Measurements from ENCODE around the gene OPN1MW.
A peak's percentile ranks its signal among the peaks of the same experiment; 100 is the strongest.
"Not testable (repeated sequence)": the region's sequence is repeated elsewhere in the genome, so short reads cannot be mapped to it uniquely, and the experiment has no call there.

OPN1MW gene

DNA sequence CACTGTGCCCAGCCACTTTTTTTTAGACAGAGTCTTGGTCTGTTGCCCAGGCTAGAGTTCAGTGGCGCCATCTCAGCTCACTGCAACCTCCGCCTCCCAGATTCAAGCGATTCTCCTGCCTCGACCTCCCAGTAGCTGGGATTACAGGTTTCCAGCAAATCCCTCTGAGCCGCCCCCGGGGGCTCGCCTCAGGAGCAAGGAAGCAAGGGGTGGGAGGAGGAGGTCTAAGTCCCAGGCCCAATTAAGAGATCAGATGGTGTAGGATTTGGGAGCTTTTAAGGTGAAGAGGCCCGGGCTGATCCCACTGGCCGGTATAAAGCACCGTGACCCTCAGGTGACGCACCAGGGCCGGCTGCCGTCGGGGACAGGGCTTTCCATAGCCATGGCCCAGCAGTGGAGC lies at the start of gene OPN1MW:
Gene OPN1MW (plus strand): TSS at position 301 of the 400 bp plus-strand sequence. CDS start 82 bp downstream, at position 383.
- H3K27me3 ChIP-seq (ENCODE audit: control insufficient read depth, insufficient read depth, low read length); H3K4me1 ChIP-seq (ENCODE audit: control insufficient read depth, insufficient read depth, low read length); H3K36me3 ChIP-seq (ENCODE audit: control insufficient read depth, insufficient read depth, low read length); H3K9ac ChIP-seq (ENCODE audit: low read length); H3K4me3 ChIP-seq (ENCODE audit: low read length); H3K27ac ChIP-seq (ENCODE audit: low read depth, low read length): not testable (repeated sequence)

DNA sequence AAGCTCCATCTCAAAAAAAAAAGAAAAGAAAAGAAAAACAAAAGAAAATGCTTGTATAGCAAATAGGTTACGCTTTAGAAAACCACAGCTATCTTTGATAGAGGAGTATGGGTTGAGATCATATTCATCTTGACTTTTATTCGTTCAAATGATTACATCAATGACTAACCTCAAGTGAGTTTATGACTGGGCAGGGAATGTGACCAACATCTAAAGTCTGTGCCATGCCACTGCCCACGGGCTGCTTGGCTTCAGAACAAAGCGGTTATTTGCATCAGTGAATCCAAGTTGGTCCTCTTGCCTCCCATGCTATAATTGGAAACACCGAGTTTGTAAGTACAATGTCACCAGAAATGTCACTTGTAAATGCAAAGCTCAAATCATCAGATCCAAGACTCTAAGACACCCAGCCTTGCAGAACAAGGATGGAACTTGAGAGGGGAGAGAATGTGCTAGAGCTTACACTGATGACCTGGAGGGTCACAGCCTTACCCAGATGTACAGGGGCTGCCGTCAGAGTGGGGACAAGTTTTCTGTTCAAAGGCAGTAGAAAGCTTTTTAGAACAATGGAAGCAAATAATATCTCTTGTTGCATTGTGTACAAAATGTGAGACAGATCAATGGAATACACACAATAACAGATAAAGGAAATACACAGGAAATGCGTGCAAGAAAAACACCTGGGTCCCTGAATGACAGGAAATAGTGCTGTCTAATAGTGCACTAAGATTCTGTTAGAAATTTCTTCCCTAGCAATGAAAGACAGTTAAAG lies 46.8 kb upstream of the OPN1MW start:
- H3K4me3 ChIP-seq (ENCODE audit: low read length): no peak overlapping the region
- H3K4me1 ChIP-seq (ENCODE audit: control insufficient read depth, insufficient read depth, low read length): no peaks in the 10 kb centered on the region
- H3K27ac ChIP-seq (ENCODE audit: low read depth, low read length): no peak overlapping the region
- no peak overlapping the region for H3K9ac ChIP-seq (ENCODE audit: low read length)
- H3K36me3 ChIP-seq (ENCODE audit: control insufficient read depth, insufficient read depth, low read length): no peaks in the 10 kb centered on the region
- H3K27me3 ChIP-seq (ENCODE audit: control insufficient read depth, insufficient read depth, low read length): peaks cover 6% of the 10 kb centered on the region

GRCh38 chrX:154136627-154137161 lies 45.7 kb upstream of the OPN1MW start:
- no peak overlapping the region for H3K9ac ChIP-seq (ENCODE audit: low read length)
- H3K27ac ChIP-seq (ENCODE audit: low read depth, low read length): no peak overlapping the region
- peak overlapping the region; percentile 50 for H3K4me3 ChIP-seq (ENCODE audit: low read length)
- H3K27me3 ChIP-seq (ENCODE audit: control insufficient read depth, insufficient read depth, low read length): peaks cover 6% of the 10 kb centered on the region
- no peaks in the 10 kb centered on the region for H3K4me1 ChIP-seq (ENCODE audit: control insufficient read depth, insufficient read depth, low read length)
- no peaks in the 10 kb centered on the region for H3K36me3 ChIP-seq (ENCODE audit: control insufficient read depth, insufficient read depth, low read length)

GRCh38 chrX:154138857-154139256 lies 43.5 kb upstream of the OPN1MW start:
- Histone ChIP-seq H3K27me3 (ENCODE audit: control insufficient read depth, insufficient read depth, low read length) (peaks cover 6% of the 10 kb centered on the region), H3K36me3 (ENCODE audit: control insufficient read depth, insufficient read depth, low read length) (no peaks in the 10 kb centered on the region), H3K27ac (ENCODE audit: low read depth, low read length) (no peak overlapping the region), H3K9ac (ENCODE audit: low read length) (no peak overlapping the region), H3K4me3 (ENCODE audit: low read length) (no peak overlapping the region), H3K4me1 (ENCODE audit: control insufficient read depth, insufficient read depth, low read length) (no peaks in the 10 kb centered on the region)

GRCh38 chrX:154140206-154140605 lies 42.2 kb upstream of the OPN1MW start:
- Histone ChIP-seq H3K27ac (ENCODE audit: low read depth, low read length) (no peak overlapping the region), H3K4me1 (ENCODE audit: control insufficient read depth, insufficient read depth, low read length) (no peaks in the 10 kb centered on the region), H3K27me3 (ENCODE audit: control insufficient read depth, insufficient read depth, low read length) (no peaks in the 10 kb centered on the region), H3K36me3 (ENCODE audit: control insufficient read depth, insufficient read depth, low read length) (no peaks in the 10 kb centered on the region), H3K9ac (ENCODE audit: low read length) (no peak overlapping the region), H3K4me3 (ENCODE audit: low read length) (no peak overlapping the region)

- H3K27me3 ChIP-seq (ENCODE audit: control insufficient read depth, insufficient read depth, low read length): no peaks in the 10 kb centered on the region
- H3K27ac ChIP-seq (ENCODE audit: low read depth, low read length): no peak overlapping the region
- no peak overlapping the region for H3K9ac ChIP-seq (ENCODE audit: low read length)
- H3K36me3 ChIP-seq (ENCODE audit: control insufficient read depth, insufficient read depth, low read length): no peaks in the 10 kb centered on the region
- H3K4me3 ChIP-seq (ENCODE audit: low read length): no peak overlapping the region
- no peaks in the 10 kb centered on the region for H3K4me1 ChIP-seq (ENCODE audit: control insufficient read depth, insufficient read depth, low read length)
Observed at GRCh38 chrX:154140742-154141141, 41.7 kb upstream of the OPN1MW start.

DNA sequence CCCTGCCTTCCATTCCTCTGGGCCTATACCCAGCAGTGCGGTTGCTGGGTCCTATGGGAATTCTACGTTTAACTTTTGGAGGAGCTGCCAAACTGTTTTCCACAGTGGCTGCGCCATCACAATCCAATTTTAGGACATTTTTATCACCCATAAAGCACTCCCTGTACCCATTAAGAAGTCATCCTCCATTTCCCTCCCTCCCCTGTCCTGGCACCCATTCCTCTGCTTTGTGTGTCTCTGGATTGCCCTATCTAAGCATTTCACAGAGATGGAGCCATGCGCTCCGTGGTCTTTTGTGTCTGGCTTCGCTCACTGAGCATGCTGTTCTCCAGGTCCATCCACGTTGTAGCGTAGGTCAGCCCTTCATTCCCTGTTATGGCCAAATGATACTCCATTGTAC lies 40.0 kb upstream of the OPN1MW start:
- H3K27me3 ChIP-seq (ENCODE audit: control insufficient read depth, insufficient read depth, low read length): no peaks in the 10 kb centered on the region
- no peak overlapping the region for H3K4me3 ChIP-seq (ENCODE audit: low read length)
- no peak overlapping the region for H3K9ac ChIP-seq (ENCODE audit: low read length)
- H3K4me1 ChIP-seq (ENCODE audit: control insufficient read depth, insufficient read depth, low read length): no peaks in the 10 kb centered on the region
- no peaks in the 10 kb centered on the region for H3K36me3 ChIP-seq (ENCODE audit: control insufficient read depth, insufficient read depth, low read length)
- no peak overlapping the region for H3K27ac ChIP-seq (ENCODE audit: low read depth, low read length)

DNA sequence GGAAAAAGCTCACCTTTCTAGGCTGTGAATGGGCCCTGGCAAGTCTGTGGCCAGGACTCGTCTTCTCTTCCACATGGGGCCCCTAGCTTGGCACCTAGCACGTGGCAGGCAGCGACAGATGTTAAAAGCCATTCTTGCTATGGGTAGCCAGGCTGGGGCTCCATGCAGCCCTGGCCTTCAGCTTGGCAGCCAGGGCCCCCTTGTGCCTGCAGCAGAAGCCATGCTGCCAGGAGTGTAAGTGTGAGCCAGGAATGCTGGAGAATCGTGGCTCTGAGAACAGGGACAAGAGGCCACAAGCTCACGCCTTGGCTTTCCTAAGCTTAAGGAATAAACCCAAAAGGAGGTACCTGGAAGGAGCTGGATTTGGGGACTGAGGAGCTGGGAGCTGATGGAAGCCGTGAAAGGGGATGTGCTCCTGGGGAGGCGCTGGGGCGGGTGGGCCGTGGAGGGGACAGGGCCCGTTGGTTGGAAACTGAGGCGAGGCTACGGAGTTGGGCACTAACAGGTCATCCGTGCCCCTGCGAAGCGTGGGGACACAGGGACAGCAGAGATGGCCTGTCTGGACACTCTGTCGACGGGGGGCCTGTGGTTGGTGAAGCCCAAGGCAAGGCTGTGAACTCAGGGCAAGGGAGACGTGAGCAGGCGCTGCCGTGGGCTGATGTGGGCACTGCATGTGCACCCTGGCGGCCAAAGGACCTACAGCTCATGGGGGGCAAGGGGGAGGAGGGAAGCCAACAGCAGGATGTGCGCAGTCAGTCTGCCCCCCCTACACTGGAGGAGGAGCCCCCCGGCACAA lies 39.2 kb upstream of the OPN1MW start:
- Histone ChIP-seq H3K4me1 (ENCODE audit: control insufficient read depth, insufficient read depth, low read length) (no peaks in the 10 kb centered on the region), H3K27ac (ENCODE audit: low read depth, low read length) (no peak overlapping the region), H3K36me3 (ENCODE audit: control insufficient read depth, insufficient read depth, low read length) (no peaks in the 10 kb centered on the region), H3K4me3 (ENCODE audit: low read length) (no peak overlapping the region), H3K9ac (ENCODE audit: low read length) (no peak overlapping the region), H3K27me3 (ENCODE audit: control insufficient read depth, insufficient read depth, low read length) (no peaks in the 10 kb centered on the region)

DNA sequence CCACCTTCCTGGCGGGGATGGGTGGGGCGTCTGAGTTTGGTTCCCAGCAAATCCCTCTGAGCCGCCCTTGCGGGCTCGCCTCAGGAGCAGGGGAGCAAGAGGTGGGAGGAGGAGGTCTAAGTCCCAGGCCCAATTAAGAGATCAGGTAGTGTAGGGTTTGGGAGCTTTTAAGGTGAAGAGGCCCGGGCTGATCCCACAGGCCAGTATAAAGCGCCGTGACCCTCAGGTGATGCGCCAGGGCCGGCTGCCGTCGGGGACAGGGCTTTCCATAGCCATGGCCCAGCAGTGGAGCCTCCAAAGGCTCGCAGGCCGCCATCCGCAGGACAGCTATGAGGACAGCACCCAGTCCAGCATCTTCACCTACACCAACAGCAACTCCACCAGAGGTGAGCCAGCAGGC lies 38.4 kb upstream of the OPN1MW start, which contains the start of gene OPN1LW:
Gene OPN1LW (plus strand): TSS at position 234 of the 400 bp plus-strand sequence. CDS start 41 bp downstream, at position 275.
- not testable (repeated sequence) for H3K27ac ChIP-seq (ENCODE audit: low read depth, low read length); H3K4me3 ChIP-seq (ENCODE audit: low read length); H3K27me3 ChIP-seq (ENCODE audit: control insufficient read depth, insufficient read depth, low read length); H3K9ac ChIP-seq (ENCODE audit: low read length); H3K36me3 ChIP-seq (ENCODE audit: control insufficient read depth, insufficient read depth, low read length); H3K4me1 ChIP-seq (ENCODE audit: control insufficient read depth, insufficient read depth, low read length)

GRCh38 chrX:154151030-154151429 lies 31.4 kb upstream of the OPN1MW start:
- not testable (repeated sequence) for H3K36me3 ChIP-seq (ENCODE audit: control insufficient read depth, insufficient read depth, low read length); H3K27ac ChIP-seq (ENCODE audit: low read depth, low read length); H3K27me3 ChIP-seq (ENCODE audit: control insufficient read depth, insufficient read depth, low read length); H3K4me1 ChIP-seq (ENCODE audit: control insufficient read depth, insufficient read depth, low read length); H3K9ac ChIP-seq (ENCODE audit: low read length); H3K4me3 ChIP-seq (ENCODE audit: low read length)

DNA sequence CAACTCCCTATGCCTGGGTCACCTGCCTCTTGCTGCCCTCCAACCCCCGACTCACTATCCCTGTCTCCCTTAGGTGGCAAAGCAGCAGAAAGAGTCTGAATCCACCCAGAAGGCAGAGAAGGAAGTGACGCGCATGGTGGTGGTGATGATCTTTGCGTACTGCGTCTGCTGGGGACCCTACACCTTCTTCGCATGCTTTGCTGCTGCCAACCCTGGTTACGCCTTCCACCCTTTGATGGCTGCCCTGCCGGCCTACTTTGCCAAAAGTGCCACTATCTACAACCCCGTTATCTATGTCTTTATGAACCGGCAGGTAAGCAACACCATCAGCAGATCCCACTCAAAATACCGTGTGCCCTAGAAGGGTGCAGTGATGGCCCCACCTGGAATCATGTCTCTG lies 26.2 kb upstream of the OPN1MW start:
- not testable (repeated sequence) for H3K36me3 ChIP-seq (ENCODE audit: control insufficient read depth, insufficient read depth, low read length); H3K4me3 ChIP-seq (ENCODE audit: low read length); H3K9ac ChIP-seq (ENCODE audit: low read length); H3K27ac ChIP-seq (ENCODE audit: low read depth, low read length); H3K27me3 ChIP-seq (ENCODE audit: control insufficient read depth, insufficient read depth, low read length); H3K4me1 ChIP-seq (ENCODE audit: control insufficient read depth, insufficient read depth, low read length)

GRCh38 chrX:154157207-154157606 lies 25.2 kb upstream of the OPN1MW start:
- not testable (repeated sequence) for H3K36me3 ChIP-seq (ENCODE audit: control insufficient read depth, insufficient read depth, low read length); H3K4me1 ChIP-seq (ENCODE audit: control insufficient read depth, insufficient read depth, low read length); H3K27ac ChIP-seq (ENCODE audit: low read depth, low read length); H3K4me3 ChIP-seq (ENCODE audit: low read length); H3K27me3 ChIP-seq (ENCODE audit: control insufficient read depth, insufficient read depth, low read length); H3K9ac ChIP-seq (ENCODE audit: low read length)
